Osteocyte (in vitro differentiated cells): ENCODE data around the gene OR4E1. TPM values are rescaled to one million over a fixed set of nuclear protein-coding genes. Genes with fewer than 3 reads are reported as not detected.

Experiments used
- DNase-seq: peaks from one replicate; pipeline ENCODE4 v3.0.0; 2021; ENCODE audit warnings: mixed read lengths; ENCODE audit not compliant: unreplicated experiment; ENCODE audit errors: extremely low spot score
- H3K27ac Mint-ChIP-seq: one replicate; pipeline ENCODE4 v1.8.0; 2021; ENCODE audit warnings: mild to moderate bottlenecking, mixed read lengths; ENCODE audit not compliant: unreplicated experiment
- H3K27me3 Mint-ChIP-seq: one replicate; pipeline ENCODE4 v1.8.0; 2021; ENCODE audit warnings: mixed read lengths; ENCODE audit not compliant: unreplicated experiment
- H3K36me3 Mint-ChIP-seq: one replicate; pipeline ENCODE4 v1.8.0; 2021; ENCODE audit warnings: mixed read lengths; ENCODE audit not compliant: unreplicated experiment
- H3K4me1 Mint-ChIP-seq: one replicate; pipeline ENCODE4 v1.8.0; 2021; ENCODE audit warnings: mixed read lengths; ENCODE audit not compliant: unreplicated experiment
- H3K4me3 Mint-ChIP-seq: one replicate; pipeline ENCODE4 v1.8.0; 2021; ENCODE audit warnings: mild to moderate bottlenecking, moderate library complexity, mixed read lengths; ENCODE audit not compliant: unreplicated experiment
- H3K9me3 Mint-ChIP-seq: one replicate; pipeline ENCODE4 v1.8.0; 2021; ENCODE audit warnings: mixed read lengths; ENCODE audit not compliant: unreplicated experiment
- CTCF ChIP-seq: fragments of 200-600 bp; sonication (generic); IDR thresholded peaks from 2 replicates; pipeline ENCODE4 v1.5.0; 2021; ENCODE audit warnings: antibody characterized with exemption, mild to moderate bottlenecking, moderate library complexity
- total RNA-seq: library from RNA; stranded (reverse); gene quantifications from 2 replicates; pipeline ENCODE4 v1.2.1, GENCODE V29; 2021

Gene OR4E1
- total RNA-seq, 1 donor from 2014 or later, result not detected

GRCh38 chr14:21671371-21671770 lies 2.2 kb downstream of the OR4E1 start:
- no peaks in the 10 kb centered on the region for H3K27me3 Mint-ChIP-seq
- no peak overlapping the region for H3K4me3 Mint-ChIP-seq
- H3K36me3 Mint-ChIP-seq, result no peaks in the 10 kb centered on the region
- DNase-seq, result no peak
- no peak overlapping the region for H3K27ac Mint-ChIP-seq
- peaks cover 13% of the 10 kb centered on the region for H3K4me1 Mint-ChIP-seq
- TF ChIP-seq CTCF, result no peak
- H3K9me3 Mint-ChIP-seq, result no peaks in the 10 kb centered on the region

GRCh38 chr14:21669284-21669683 lies 4.3 kb downstream of the OR4E1 start:
- H3K27ac Mint-ChIP-seq, result no peak overlapping the region
- no peak for TF ChIP-seq CTCF
- H3K4me1 Mint-ChIP-seq, result peaks cover 13% of the 10 kb centered on the region
- no peaks in the 10 kb centered on the region for H3K27me3 Mint-ChIP-seq
- peaks cover 2% of the 10 kb centered on the region for H3K9me3 Mint-ChIP-seq
- H3K4me3 Mint-ChIP-seq, result no peak overlapping the region
- no peak for DNase-seq
- H3K36me3 Mint-ChIP-seq, result no peaks in the 10 kb centered on the region

- no peak for DNase-seq
- Mint-ChIP-seq H3K4me3 (no peak overlapping the region), H3K27me3 (no peaks in the 10 kb centered on the region), H3K27ac (no peak overlapping the region), H3K36me3 (no peaks in the 10 kb centered on the region), H3K4me1 (peaks cover 13% of the 10 kb centered on the region), H3K9me3 (peaks cover 4% of the 10 kb centered on the region)
- TF ChIP-seq CTCF, result no peak
These were observed 5.2 kb downstream of the OR4E1 start for GRCh38 chr14:21668377-21668776.

- no peak for TF ChIP-seq CTCF
- H3K9me3 Mint-ChIP-seq, result no peaks in the 10 kb centered on the region
- DNase-seq, result no peak
- no peaks in the 10 kb centered on the region for H3K36me3 Mint-ChIP-seq
- peaks cover 13% of the 10 kb centered on the region for H3K27me3 Mint-ChIP-seq
- no peaks in the 10 kb centered on the region for H3K4me1 Mint-ChIP-seq
- H3K27ac Mint-ChIP-seq, result no peak overlapping the region
- no peak overlapping the region for H3K4me3 Mint-ChIP-seq
These were observed 16.6 kb downstream of the OR4E1 start for GRCh38 chr14:21656980-21657379.

GRCh38 chr14:21654215-21654614 lies 19.4 kb downstream of the OR4E1 start:
- H3K27ac Mint-ChIP-seq, result no peak overlapping the region
- H3K4me1 Mint-ChIP-seq, result no peaks in the 10 kb centered on the region
- no peaks in the 10 kb centered on the region for H3K36me3 Mint-ChIP-seq
- DNase-seq, result no peak
- H3K9me3 Mint-ChIP-seq, result no peaks in the 10 kb centered on the region
- peaks cover 17% of the 10 kb centered on the region for H3K27me3 Mint-ChIP-seq
- no peak overlapping the region for H3K4me3 Mint-ChIP-seq
- no peak for TF ChIP-seq CTCF
